ENCODE data around the gene TEX51. TPM values are rescaled to one million over a fixed set of nuclear protein-coding genes. Genes with fewer than 3 reads are reported as not detected.

The TEX51 gene
- total and polyA plus RNA-seq, 2 donors from 2014 or later: 2.1 TPM; not detected in 1

DNA sequence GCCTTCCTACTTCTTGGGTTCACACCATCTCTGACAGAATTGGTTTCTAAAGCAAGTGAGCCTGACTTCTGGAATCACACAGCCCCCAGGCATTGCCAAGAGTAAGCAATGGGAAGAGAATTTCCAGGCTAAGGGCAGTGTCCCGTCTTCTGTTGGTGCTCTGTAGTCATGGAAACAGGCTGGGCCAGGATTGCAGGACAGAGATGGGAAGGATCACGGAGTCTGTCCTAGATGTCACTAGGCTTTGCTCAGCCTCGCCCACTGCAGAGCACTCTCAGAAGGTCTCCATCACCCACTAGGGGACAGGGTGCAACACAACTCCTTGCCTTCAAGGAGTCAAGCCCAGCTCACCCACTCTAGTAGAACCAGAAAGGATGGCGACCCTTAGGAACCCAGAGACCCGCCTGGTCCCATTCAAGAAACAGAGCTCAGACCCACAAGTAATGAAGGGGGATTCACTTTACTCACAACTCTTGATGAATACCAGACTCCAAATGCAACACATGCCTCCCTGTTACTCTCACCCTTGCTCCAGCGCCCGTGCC is 48.6 kb upstream of the TEX51 start:
- H3K9ac ChIP-seq (ENCODE audit: low read length in 3 of 3): no peak overlapping the region
- no peak for DNase-seq
- no peaks in the 10 kb centered on the region for H3K4me1 ChIP-seq (ENCODE audit: control insufficient read depth in 2 of 3, insufficient read depth in 2 of 3, low read depth in 1 of 3, low read length in 3 of 3)
- H3K27me3 ChIP-seq (ENCODE audit: control insufficient read depth, insufficient read depth, low read length): no peaks in the 10 kb centered on the region
- H3K27ac ChIP-seq (ENCODE audit: low read depth in 2 of 2, low read length in 2 of 2): no peak overlapping the region
- H3K36me3 ChIP-seq (ENCODE audit: control insufficient read depth in 2 of 3, insufficient read depth in 3 of 3, low read length in 3 of 3): no peaks in the 10 kb centered on the region
- H3K9me3 ChIP-seq (ENCODE audit: control insufficient read depth in 2 of 3, insufficient read depth in 1 of 3, low read length in 3 of 3): no peaks in the 10 kb centered on the region
- no peak overlapping the region for H3K4me3 ChIP-seq (ENCODE audit: low read length in 3 of 3)
- intact Hi-C loops (cut with DNase I): no loop called here
- TF ChIP-seq, protein P1, sequence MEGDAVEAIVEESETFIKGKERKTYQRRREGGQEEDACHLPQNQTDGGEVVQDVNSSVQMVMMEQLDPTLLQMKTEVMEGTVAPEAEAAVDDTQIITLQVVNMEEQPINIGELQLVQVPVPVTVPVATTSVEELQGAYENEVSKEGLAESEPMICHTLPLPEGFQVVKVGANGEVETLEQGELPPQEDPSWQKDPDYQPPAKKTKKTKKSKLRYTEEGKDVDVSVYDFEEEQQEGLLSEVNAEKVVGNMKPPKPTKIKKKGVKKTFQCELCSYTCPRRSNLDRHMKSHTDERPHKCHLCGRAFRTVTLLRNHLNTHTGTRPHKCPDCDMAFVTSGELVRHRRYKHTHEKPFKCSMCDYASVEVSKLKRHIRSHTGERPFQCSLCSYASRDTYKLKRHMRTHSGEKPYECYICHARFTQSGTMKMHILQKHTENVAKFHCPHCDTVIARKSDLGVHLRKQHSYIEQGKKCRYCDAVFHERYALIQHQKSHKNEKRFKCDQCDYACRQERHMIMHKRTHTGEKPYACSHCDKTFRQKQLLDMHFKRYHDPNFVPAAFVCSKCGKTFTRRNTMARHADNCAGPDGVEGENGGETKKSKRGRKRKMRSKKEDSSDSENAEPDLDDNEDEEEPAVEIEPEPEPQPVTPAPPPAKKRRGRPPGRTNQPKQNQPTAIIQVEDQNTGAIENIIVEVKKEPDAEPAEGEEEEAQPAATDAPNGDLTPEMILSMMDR (IDR thresholded peaks at IDR 0.05; ENCODE audit: borderline replicate concordance, extremely low read depth, insufficient read depth): no peak
- FAIRE-seq: no peak

- no peaks in the 10 kb centered on the region for H3K36me3 ChIP-seq (ENCODE audit: control insufficient read depth in 2 of 3, insufficient read depth in 3 of 3, low read length in 3 of 3)
- H3K27me3 ChIP-seq (ENCODE audit: control insufficient read depth, insufficient read depth, low read length): no peaks in the 10 kb centered on the region
- no peak overlapping the region for H3K9ac ChIP-seq (ENCODE audit: low read length in 3 of 3)
- H3K27ac ChIP-seq (ENCODE audit: low read depth in 2 of 2, low read length in 2 of 2): no peak overlapping the region
- intact Hi-C loops (cut with DNase I): no loop called here
- FAIRE-seq: no peak
- no peak overlapping the region for H3K4me3 ChIP-seq (ENCODE audit: low read length in 3 of 3)
- peak in 3 of 5 donors; percentile 34 to 50 (median 35) for DNase-seq
- no peaks in the 10 kb centered on the region for H3K4me1 ChIP-seq (ENCODE audit: control insufficient read depth in 2 of 3, insufficient read depth in 2 of 3, low read depth in 1 of 3, low read length in 3 of 3)
- TF ChIP-seq, protein P1 (IDR thresholded peaks at IDR 0.05; ENCODE audit: borderline replicate concordance, extremely low read depth, insufficient read depth): no peak
- no peaks in the 10 kb centered on the region for H3K9me3 ChIP-seq (ENCODE audit: control insufficient read depth in 2 of 3, insufficient read depth in 1 of 3, low read length in 3 of 3)
These were observed 47.8 kb upstream of the TEX51 start for GRCh38 chr2:126850940-126851339.

DNA sequence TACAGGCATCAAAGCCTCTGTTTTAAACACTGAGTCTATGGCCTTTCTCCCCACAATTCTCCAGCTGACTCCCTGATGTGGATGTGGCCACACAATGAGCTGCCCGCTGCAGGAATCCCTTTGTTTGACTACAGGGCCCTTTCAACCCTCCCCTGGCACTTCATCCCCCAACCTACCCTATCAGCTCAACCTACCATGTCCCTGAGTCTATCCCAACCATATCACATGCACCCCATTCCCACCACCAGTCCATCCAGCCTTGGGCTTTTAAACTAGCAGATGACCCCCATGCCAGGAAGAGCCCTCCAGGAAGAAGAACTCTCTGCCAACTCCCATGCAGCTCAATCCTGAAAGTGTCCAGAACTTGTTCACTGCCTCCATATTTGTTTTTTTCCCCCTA is 46.9 kb upstream of the TEX51 start:
- H3K9ac ChIP-seq (ENCODE audit: low read length in 3 of 3): no peak overlapping the region
- no peak for DNase-seq

More for the DNA sequence above, 46.9 kb upstream of the TEX51 start:
- no peaks in the 10 kb centered on the region for H3K27me3 ChIP-seq (ENCODE audit: control insufficient read depth, insufficient read depth, low read length)
- TF ChIP-seq, protein P1 (IDR thresholded peaks at IDR 0.05; ENCODE audit: borderline replicate concordance, extremely low read depth, insufficient read depth): no peak
- H3K36me3 ChIP-seq (ENCODE audit: control insufficient read depth in 2 of 3, insufficient read depth in 3 of 3, low read length in 3 of 3): no peaks in the 10 kb centered on the region
- no peak overlapping the region for H3K4me3 ChIP-seq (ENCODE audit: low read length in 3 of 3)
- no peak overlapping the region for H3K27ac ChIP-seq (ENCODE audit: low read depth in 2 of 2, low read length in 2 of 2)
- no peak for FAIRE-seq
- H3K4me1 ChIP-seq (ENCODE audit: control insufficient read depth in 2 of 3, insufficient read depth in 2 of 3, low read depth in 1 of 3, low read length in 3 of 3): no peaks in the 10 kb centered on the region
- H3K9me3 ChIP-seq (ENCODE audit: control insufficient read depth in 2 of 3, insufficient read depth in 1 of 3, low read length in 3 of 3): no peaks in the 10 kb centered on the region
- intact Hi-C loops (cut with DNase I): no loop called here

All from kidney (tissue), 14 donors.